ENCODE results near the gene SZRD1. TPM values are rescaled to one million over a fixed set of nuclear protein-coding genes. Genes with fewer than 3 reads are reported as not detected.

Gene SZRD1
- total RNA-seq, 2 donors from 2014 or later: 119 to 140 TPM

- H3K36me3 ChIP-seq: no peaks in the 10 kb centered on the region
- no peak overlapping the region for H3K4me3 ChIP-seq
- no peak overlapping the region for H3K27ac ChIP-seq
- intact Hi-C loops (cut with DNase I): no loop called here
- no peak overlapping the region for H3K9ac ChIP-seq (ENCODE audit: low read depth in 2 of 2, low read length in 2 of 2)
- H3K4me1 ChIP-seq: peaks cover 3% of the 10 kb centered on the region
- TF ChIP-seq CTCF (IDR thresholded peaks at IDR 0.05): no peak
- no peaks in the 10 kb centered on the region for H3K27me3 ChIP-seq
- H3K9me3 ChIP-seq: no peaks in the 10 kb centered on the region
- no peak for DNase-seq
Measured at GRCh38 chr1:16392740-16393569, 25.9 kb downstream of the SZRD1 start.

- Histone ChIP-seq H3K9me3 (no peaks in the 10 kb centered on the region), H3K27me3 (no peaks in the 10 kb centered on the region), H3K27ac (no peak overlapping the region), H3K4me3 (no peak overlapping the region), H3K4me1 (no peaks in the 10 kb centered on the region), H3K36me3 (no peaks in the 10 kb centered on the region), H3K9ac (ENCODE audit: low read depth in 2 of 2, low read length in 2 of 2) (no peak overlapping the region)
- TF ChIP-seq CTCF (IDR thresholded peaks at IDR 0.05): no peak
- intact Hi-C loops (cut with DNase I): no loop called here
- DNase-seq: no peak
Measured at GRCh38 chr1:16393570-16394521, 26.8 kb downstream of the SZRD1 start.

- no peaks in the 10 kb centered on the region for H3K9me3 ChIP-seq
- no peak overlapping the region for H3K9ac ChIP-seq (ENCODE audit: low read depth in 2 of 2, low read length in 2 of 2)
- no peak for DNase-seq
- no peaks in the 10 kb centered on the region for H3K27me3 ChIP-seq
- no peaks in the 10 kb centered on the region for H3K4me1 ChIP-seq
- TF ChIP-seq CTCF (IDR thresholded peaks at IDR 0.05): no peak
- H3K27ac ChIP-seq: no peak overlapping the region
- intact Hi-C loops (cut with DNase I): no loop called here
- H3K4me3 ChIP-seq: no peak overlapping the region
- no peaks in the 10 kb centered on the region for H3K36me3 ChIP-seq
Measured at GRCh38 chr1:16394977-16395376, 27.9 kb downstream of the SZRD1 start.

- no peak for DNase-seq
- no peak overlapping the region for H3K4me3 ChIP-seq
- no peaks in the 10 kb centered on the region for H3K27me3 ChIP-seq
- H3K9me3 ChIP-seq: no peaks in the 10 kb centered on the region
- H3K4me1 ChIP-seq: no peaks in the 10 kb centered on the region
- no peaks in the 10 kb centered on the region for H3K36me3 ChIP-seq
- H3K9ac ChIP-seq (ENCODE audit: low read depth in 2 of 2, low read length in 2 of 2): no peak overlapping the region
- H3K27ac ChIP-seq: no peak overlapping the region
- intact Hi-C loops (cut with DNase I): no loop called here
- TF ChIP-seq CTCF (IDR thresholded peaks at IDR 0.05): no peak
Measured at GRCh38 chr1:16396591-16396990, 29.5 kb downstream of the SZRD1 start.

GRCh38 chr1:16397120-16397519 lies 30.1 kb downstream of the SZRD1 start:
- intact Hi-C loops (cut with DNase I): no loop called here
- Histone ChIP-seq H3K4me1 (no peaks in the 10 kb centered on the region), H3K9ac (ENCODE audit: low read depth in 2 of 2, low read length in 2 of 2) (no peak overlapping the region), H3K4me3 (no peak overlapping the region), H3K36me3 (no peaks in the 10 kb centered on the region), H3K27me3 (no peaks in the 10 kb centered on the region), H3K9me3 (no peaks in the 10 kb centered on the region), H3K27ac (no peak overlapping the region)
- no peak for DNase-seq
- TF ChIP-seq CTCF (IDR thresholded peaks at IDR 0.05): no peak
